GM19193 (cell line): ENCODE measurements around the gene MT1HL1.

Experiments
- POLR2A ChIP-seq: IDR thresholded peaks from 4 replicates; pipeline ENCODE4 v1.6.1; 2011; ENCODE audit not compliant: insufficient read depth, insufficient read length; ENCODE audit errors: extremely low read depth

MT1HL1 gene

DNA sequence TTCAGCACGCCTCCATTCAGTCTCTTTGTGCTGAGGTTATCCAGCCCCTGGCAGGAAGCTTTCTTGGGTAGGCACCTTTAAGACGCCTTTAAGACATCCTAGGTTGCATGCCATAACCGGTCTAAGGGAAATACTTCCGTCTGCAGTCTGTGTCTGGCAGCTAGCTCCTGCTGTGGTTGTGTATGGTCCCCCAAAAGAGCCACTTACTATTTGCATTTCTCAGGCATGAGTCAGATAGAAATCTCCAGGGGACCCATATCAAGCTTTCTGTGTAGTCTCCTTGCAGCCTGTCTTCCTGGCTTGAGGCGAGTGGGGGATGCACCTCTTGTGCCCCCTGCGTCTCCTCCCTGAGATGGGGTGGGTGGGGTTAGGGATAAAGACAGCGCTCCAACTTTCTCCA is 27.8 kb upstream of the MT1HL1 start:
- no peak for TF ChIP-seq POLR2A

DNA sequence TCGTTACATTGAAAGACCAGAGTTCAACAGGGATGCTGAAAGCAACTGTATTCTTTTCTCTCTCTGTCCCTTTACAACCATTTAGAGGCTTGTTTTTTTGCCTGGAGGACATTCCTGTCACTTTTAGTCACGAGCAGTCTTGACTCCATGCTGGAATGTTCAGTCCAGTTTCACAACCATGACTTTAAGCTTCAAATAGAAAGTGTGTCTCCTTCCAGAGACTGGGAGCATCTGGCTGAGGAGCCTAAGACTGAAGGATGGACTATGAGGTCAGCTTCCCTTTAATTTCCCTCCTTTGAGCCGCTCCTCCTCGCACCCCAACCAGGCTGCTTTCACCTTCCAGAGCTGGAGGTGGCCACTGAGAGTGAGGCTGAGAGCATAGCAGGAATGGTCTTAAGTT is 27.2 kb upstream of the MT1HL1 start:
- TF ChIP-seq POLR2A = no peak

DNA sequence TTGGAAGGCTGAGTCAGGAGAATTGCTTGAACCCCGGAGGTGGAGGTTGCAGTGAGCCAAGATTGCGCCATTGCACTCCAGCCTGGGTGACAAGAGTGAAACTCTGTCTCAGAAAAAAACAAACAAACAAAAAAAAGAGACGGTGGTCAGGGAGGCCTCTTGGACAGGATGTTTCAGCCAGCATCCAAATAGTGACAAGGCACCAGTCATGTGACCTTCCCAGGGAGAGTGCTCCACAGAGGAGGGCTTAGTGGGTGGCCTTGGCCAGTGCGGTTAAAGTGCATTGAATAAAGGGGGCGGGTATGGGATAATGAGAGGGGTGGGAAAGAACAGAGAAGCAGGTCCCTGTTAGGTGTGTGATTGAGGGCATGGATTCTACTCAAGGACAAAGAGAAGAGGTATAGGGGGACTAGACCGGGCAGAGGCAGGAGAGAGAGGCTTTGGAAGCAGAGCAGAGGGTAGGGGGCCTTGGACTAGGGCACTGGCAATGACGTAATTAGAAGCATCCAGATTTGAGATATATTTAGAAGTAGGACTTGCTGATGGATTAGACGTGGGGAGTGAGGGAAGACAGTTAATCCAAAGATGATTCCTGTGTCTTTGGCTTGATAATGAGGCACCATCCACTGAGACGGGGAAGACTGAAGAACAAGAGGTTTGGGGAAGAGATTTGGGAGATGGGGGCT is 25.8 kb upstream of the MT1HL1 start:
- no peak for TF ChIP-seq POLR2A

DNA sequence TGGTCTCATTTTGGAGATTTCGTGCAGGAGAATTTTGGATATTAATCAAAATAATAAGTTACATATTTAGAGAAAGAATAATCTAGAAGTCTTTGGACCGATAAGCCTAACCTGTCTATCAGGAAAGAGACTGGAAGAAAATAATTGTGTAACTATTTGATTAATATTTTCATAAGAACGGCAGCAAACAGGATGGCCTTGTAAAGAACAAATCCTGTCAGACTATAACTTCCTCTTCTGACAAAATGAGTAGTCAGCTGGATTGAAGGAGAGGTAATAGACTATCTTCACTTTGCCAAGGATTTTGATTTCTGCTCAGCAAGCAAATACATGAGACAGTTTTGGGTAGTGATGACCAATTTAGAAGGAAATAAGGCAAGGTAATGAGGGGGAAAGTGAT is 25.0 kb upstream of the MT1HL1 start:
- no peak for TF ChIP-seq POLR2A

DNA sequence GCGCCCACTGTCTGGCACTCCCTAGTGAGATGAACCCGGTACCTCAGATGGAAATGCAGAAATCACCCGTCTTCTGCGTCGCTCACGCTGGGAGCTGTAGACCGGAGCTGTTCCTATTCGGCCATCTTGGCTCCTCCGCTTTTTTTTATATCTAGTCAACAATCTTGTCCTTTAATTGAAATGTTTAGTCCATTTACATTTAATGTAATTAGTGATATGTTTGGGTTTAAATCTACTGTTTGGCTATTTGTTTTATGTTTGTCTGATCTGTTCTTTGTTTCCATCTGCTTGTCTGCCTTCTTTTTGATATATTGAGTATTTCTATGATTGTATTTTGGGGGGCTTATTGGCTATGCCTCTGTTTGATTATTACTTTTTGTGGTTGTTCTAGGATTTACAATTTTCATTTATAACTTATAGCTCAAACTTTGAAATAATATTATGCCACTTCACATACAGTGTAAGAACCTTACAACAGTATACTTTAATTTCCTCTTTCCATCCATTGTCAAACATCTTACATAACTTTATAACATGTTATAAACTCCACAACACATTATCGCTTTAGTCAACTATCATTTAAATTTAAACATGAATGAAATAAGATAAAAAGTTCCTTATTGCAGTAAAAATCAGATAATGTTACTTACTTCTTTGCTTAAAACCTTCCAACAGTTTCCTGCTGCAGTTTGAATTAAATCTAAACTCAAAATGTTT is 21.3 kb upstream of the MT1HL1 start:
- no peak for TF ChIP-seq POLR2A

DNA sequence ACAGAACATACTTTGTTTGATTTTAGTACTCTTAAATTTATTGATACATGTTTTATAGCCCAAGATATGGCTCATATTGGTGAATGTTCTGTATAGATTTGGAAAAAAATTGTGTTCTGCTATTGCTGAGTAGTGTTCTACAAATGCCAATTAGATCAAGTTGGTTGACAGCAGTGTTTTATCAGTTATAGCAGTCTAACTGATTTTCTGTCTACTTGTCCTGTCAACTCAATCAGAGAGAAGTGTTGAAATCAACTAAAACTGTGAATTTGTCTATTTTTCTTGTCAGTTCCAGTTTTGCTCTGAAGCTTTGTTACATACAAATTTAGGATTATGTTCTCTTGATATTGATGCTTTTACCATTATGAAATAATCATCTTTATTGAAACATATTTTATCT is 14.7 kb upstream of the MT1HL1 start:
- no peak for TF ChIP-seq POLR2A

DNA sequence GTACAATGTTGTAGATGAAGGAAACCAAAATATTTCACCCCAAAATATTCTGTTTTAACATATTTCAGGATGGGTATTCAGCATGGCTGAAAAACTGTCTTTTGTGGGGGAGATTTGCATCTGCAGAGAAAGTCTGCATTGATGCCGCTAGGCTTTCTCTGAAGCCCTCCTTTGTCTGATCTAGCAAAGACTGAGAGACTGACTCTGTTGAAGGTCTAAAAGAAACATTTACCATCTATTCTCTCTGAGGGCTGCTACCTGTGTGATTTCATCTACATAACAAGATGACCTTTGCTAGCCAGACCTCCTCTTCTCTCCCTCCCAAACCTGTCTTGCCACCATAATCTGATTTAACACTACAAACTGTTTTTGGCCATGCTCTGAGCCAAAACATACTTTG is 12.4 kb upstream of the MT1HL1 start:
- TF ChIP-seq POLR2A = no peak

DNA sequence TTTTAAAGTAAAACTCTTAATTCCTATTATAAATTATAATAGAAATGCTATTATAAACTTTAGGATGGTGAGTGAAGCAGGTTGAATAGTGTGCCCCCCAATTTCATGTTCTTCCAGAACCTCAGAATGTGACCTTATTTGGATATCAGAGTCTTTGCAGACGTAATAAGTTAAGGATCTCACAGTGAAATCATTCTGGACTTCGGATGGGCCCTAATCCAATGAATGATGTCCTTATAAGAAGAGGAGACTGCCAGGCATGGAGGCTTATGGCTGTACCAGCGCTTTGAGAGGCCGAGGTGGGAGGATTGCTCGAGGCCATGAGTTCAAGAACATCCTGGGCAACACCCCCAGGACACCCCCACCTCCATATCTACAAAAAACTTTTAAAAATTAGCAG is 9.4 kb upstream of the MT1HL1 start:
- TF ChIP-seq POLR2A = no peak

DNA sequence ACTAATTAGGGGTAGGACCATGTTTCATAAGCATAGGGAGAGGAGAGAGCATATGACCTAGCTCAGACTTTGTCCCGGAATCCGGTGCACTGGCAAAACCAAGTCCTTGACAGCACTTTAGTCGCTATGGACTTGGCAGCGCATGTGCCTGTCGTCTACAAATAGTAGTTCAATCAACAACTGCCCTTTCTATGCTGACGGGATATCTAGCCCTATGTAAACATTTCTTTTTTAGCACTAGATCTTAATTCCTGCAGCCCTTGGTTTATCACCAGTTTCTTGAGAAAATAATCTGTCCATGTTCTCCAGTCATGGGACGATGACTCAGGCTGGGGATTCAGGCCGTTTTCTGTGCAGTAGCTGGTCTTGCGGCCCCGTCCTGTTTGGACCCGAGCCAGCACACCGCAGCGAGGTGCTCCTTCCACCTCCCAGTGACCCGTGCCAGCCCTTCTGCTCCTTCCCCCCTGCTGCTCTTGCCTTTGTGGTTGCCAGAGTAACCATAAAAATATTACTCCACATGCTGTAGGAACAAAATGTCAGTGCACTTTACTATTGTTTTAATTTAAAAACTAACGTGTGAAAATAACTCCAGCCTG is 8.6 kb upstream of the MT1HL1 start:
- no peak for TF ChIP-seq POLR2A

DNA sequence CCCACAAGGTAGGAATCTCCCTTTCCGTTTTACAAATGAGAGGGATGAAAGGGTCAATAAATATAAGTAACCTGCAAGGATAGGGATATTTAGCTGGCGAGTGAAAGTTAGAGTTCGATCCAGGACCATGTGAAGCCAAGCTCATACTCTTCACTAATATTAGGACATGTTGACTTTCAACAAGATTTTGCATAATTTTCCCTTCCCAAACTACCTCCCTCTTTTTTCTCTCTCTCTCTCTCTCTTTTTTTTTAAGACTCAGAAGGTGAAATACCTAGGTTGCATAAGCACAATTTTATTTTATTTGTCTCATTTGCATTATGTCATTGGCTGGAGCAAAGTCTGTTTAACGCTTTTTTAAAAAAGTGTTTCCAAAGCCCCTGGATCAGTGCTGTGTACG is 8.1 kb upstream of the MT1HL1 start:
- TF ChIP-seq POLR2A = no peak

DNA sequence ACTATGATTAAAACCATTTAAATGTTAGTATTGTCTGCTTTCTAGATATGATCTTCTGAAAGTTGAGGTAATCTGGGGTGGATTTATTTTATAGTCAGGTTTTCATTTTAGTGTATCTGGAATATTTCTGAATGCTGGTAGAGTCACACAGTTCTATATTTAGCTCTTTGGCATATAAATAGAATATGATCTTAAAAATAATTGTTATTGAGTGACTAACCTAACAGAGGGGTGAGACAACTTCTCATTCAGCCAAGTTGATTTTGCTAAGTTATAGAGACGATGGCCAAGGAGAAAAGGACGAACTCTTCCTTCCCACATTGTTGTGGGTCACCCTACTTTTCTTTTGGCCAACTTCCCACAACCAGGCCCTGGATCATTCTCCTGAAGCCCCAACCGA is 7.2 kb upstream of the MT1HL1 start:
- no peak for TF ChIP-seq POLR2A

DNA sequence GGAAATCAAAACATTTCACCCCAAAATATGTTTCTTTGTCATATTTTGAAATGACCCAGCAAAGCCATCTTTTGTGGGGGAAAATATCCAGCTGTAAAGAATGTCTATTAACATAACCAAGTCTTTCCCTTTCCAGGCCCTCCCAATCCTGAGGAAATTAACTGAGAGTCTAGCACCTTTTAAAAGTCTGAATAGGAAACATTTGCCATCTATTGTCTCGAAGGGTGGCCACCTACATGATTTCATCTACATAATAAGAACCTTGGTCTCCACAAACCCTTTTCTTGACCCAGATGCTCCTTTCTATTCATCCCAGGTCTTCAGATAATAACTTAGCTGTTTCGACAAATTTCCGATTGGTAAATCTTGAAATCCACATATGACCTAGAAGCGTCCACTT is 5.4 kb upstream of the MT1HL1 start:
- no peak for TF ChIP-seq POLR2A

DNA sequence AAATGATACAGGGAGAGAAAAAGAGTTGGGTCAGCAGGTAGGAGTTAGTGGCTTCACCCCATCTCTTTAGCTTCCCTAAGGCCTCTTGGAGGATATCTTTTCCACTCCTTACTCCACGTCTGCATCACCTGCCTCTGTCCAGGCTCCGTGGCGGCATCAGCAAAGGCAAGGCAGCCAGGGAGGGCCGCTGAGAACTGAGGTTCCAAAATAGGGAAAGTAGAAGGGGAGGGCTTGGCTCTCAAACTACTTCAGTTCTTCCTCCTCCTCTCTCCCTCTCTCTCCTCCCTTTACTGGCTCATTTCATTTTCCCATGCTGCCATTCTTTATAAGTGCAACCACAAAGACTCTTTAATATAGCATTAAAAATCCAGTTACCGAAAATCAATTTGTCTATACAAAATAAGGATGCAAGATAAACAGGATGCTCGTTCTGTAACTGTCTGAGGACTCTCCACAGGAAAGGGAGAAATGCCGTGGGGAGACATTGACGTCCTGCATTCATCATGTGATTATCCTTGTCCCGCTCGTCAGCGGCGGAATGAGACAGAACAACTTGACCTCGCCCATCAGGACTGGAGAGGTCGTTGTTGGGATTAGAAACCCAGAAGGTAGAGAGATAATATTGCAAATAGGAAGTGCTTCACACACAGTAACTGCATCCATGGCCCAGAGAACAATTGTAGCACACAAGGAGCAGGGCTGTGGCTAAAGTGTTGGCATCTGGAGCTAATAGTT is 3.1 kb upstream of the MT1HL1 start:
- no peak for TF ChIP-seq POLR2A

DNA sequence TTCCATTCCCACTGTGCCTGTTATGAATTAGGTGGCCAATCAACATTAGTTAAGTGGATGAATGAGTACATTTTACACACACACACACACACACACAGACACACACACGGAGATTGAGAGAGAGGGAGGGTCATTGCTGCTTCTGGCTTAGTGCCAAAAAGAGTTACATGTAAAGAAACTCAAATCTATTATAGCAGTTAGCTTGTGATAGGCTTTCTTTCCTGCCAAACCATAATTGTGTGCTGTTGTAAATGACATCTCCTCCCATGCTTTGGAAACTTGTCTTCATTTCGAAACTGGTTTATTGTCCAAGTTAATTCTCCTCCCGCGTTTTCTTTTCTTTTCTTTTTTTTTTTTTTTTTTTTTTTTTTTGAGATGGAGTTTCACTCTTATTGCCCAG is 1.4 kb upstream of the MT1HL1 start:
- TF ChIP-seq POLR2A = no peak

DNA sequence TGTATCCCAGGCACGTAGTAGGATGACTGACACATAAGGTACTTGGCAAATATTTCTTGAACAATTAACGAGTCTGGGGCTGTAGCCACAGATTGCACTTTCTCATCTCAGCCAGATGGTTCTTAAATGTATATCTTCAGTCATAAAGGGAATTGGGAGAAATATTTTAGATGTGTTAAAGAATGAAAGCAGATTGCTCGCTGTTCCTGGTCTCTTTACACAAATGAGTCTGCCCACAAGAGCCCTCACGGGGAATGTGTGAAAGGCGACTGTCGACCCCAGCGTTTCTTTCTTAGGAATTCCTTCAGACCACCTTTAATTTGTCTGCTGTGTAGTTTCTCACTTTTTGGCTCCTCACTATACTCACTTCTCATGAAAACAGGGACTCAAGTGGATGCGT is 725 bp downstream of the MT1HL1 start:
- no peak for TF ChIP-seq POLR2A

DNA sequence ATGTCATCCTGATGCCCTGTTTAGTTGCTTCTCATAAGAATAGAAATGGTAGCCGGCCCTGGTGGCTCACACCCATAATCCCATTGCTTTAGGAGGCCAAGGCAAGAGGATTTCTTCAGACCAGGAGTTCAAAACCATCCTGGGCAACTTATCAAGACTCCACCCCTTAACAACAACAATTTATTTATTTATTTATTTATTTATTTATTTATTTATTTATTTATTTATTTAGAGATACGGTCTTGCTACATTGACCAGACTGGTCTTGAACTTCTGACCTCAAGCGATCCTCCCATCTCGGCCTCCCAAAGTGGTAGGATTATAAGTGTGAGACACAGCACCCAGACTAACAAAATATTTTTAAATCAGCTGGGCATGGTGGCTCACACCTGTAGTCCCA is 4.0 kb downstream of the MT1HL1 start:
- TF ChIP-seq POLR2A = no peak

DNA sequence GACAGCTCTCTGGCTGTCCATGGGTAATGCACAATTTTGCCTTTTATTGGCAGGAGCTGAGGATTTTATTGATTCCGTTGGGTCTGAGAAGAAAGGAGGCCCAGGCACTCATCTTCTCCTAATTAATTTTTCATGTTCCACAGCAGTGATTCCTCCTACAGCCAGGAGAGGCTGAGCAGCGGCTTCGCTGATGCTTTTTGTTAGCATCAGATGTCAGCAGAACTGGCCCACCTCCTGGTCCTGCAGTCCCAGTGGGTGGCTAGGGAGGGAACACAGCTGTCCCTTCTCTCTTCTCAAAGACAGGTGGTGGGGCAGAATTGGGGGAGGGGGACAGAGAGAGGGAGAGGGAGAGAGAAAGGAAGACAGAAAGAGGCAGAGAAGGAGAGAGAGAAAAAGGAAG is 5.7 kb downstream of the MT1HL1 start:
- no peak for TF ChIP-seq POLR2A

DNA sequence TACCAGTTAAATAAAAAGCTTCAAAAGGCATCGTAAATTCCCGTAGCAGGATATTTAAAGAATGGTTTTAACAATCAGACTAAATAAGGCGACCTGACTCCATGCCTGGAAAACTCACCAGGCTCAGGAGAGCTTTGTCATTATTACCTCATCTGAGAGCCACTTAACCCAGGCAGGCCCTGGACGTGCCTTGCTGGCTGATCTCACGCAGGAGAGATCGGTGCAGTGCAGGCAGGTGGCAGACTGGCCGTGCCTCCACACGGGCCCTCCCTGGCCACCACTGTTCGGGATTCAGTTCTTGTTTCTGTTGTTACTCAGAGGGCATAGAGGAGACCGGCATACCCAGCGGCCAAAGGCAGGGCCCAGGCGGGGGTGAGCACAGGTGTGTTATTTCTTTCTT is 6.4 kb downstream of the MT1HL1 start:
- no peak for TF ChIP-seq POLR2A
